HFFc6 (cell line): ENCODE data around the gene CXCL8. TPM values are rescaled to one million over a fixed set of nuclear protein-coding genes. Genes with fewer than 3 reads are reported as not detected.
A peak's percentile ranks its signal among the peaks of the same experiment; 100 is the strongest.

ENCODE experiments used
- DNase-seq: peaks from one replicate; pipeline ENCODE4 v3.0.0-alpha.2; 2018
- H3K27ac Mint-ChIP-seq: 2 replicates; pipeline ENCODE4 v1.8.0; 2020; ENCODE audit warnings: mild to moderate bottlenecking, mixed read lengths
- H3K27me3 Mint-ChIP-seq: 2 replicates; pipeline ENCODE4 v1.8.0; 2021; ENCODE audit warnings: mild to moderate bottlenecking, moderate library complexity, mixed read lengths; ENCODE audit not compliant: insufficient read depth
- H3K36me3 Mint-ChIP-seq: 2 replicates; pipeline ENCODE4 v1.8.0; 2021; ENCODE audit warnings: low read depth, mixed read lengths
- H3K4me1 Mint-ChIP-seq: 2 replicates; pipeline ENCODE4 v1.8.0; 2020; ENCODE audit warnings: low read depth, mixed read lengths
- H3K4me3 Mint-ChIP-seq: 2 replicates; pipeline ENCODE4 v1.8.0; 2020; ENCODE audit warnings: mild to moderate bottlenecking, moderate library complexity, mixed read lengths
- H3K9me3 Mint-ChIP-seq: 2 replicates; pipeline ENCODE4 v1.8.0; 2020; ENCODE audit warnings: mild to moderate bottlenecking, mixed read lengths
- total RNA-seq, 6 experiments: library from RNA; stranded (reverse); fragmentation: NEBNext Ultra II Directional; extraction: Animal tissue kit (Norgen Biotek cat#: 25700); gene quantifications; 2 replicates in 1 of 6; 3 replicates in 5 of 6; pipeline ENCODE4 v1.2.3, GENCODE V29; 2021
- TF ChIP-seq, protein P1 (sequence below): fragments of 200-600 bp; sonication (generic); IDR thresholded peaks from 2 replicates; pipeline ENCODE4 v1.5.0; 2021; ENCODE audit warnings: antibody characterized with exemption, mild to moderate bottlenecking

CXCL8 gene
- total RNA-seq, 6 experiments from 2014 or later = 0.47 to 3.2 (median 2.1) TPM

DNA sequence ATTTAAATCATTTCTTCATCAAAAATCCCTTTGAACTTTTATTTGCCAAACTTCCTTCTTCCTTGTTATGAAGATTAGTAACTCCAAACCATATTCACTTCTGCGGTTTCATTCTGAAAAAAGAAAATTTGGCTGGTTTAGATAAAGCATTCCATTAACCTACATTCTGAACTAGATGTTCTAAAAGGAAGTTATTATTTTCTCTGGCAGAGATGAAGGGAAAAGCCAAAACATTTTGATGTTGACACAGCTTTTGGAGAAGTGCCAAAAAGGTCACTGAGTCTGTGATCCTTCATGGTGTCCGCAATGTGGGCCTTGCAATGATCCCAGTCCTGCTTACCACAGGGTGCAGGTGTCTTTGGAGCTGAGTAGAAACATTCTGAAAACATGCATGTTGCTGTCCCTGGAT is 36.0 kb downstream of the CXCL8 start:
- TF ChIP-seq, protein P1, sequence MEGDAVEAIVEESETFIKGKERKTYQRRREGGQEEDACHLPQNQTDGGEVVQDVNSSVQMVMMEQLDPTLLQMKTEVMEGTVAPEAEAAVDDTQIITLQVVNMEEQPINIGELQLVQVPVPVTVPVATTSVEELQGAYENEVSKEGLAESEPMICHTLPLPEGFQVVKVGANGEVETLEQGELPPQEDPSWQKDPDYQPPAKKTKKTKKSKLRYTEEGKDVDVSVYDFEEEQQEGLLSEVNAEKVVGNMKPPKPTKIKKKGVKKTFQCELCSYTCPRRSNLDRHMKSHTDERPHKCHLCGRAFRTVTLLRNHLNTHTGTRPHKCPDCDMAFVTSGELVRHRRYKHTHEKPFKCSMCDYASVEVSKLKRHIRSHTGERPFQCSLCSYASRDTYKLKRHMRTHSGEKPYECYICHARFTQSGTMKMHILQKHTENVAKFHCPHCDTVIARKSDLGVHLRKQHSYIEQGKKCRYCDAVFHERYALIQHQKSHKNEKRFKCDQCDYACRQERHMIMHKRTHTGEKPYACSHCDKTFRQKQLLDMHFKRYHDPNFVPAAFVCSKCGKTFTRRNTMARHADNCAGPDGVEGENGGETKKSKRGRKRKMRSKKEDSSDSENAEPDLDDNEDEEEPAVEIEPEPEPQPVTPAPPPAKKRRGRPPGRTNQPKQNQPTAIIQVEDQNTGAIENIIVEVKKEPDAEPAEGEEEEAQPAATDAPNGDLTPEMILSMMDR = no peak
- peaks cover 20% of the 10 kb centered on the region for H3K4me1 Mint-ChIP-seq
- no peaks in the 10 kb centered on the region for H3K27me3 Mint-ChIP-seq
- no peak overlapping the region for H3K27ac Mint-ChIP-seq
- no peaks in the 10 kb centered on the region for H3K9me3 Mint-ChIP-seq
- no peak overlapping the region for H3K4me3 Mint-ChIP-seq
- H3K36me3 Mint-ChIP-seq = no peaks in the 10 kb centered on the region
- peak; percentile 9 for DNase-seq

- Mint-ChIP-seq H3K36me3 (no peaks in the 10 kb centered on the region), H3K27me3 (no peaks in the 10 kb centered on the region), H3K9me3 (no peaks in the 10 kb centered on the region), H3K4me3 (no peak overlapping the region), H3K27ac (no peak overlapping the region), H3K4me1 (peaks cover 20% of the 10 kb centered on the region)
- peak; percentile 2 for DNase-seq
- TF ChIP-seq, protein P1 = no peak
Measured at GRCh38 chr4:73777612-73778011, 37.2 kb downstream of the CXCL8 start.

- H3K27me3 Mint-ChIP-seq = peaks cover 5% of the 10 kb centered on the region; the same call in 1 of the 2 replicates
Measured at GRCh38 chr4:73780243-73780642, 39.9 kb downstream of the CXCL8 start.

DNA sequence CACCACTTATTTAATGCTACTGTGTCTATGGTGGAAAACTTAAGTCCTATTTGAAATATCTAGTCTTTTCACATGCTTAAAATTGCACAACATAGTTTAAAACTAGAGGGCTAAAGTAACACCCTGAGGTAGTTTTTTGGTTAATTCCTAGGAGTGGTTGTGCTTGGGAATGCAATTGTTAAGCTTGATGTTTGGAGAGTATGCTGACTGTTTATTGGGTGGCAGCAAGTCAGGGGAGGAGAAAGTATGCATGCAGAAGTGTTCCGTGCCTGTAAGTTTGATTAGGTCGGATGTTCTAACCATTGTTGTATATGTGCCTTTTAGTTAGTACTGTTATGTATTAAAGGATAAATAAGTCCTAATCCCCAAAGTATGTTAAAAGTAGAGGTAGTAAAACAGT is 40.5 kb downstream of the CXCL8 start:
- TF ChIP-seq, protein P1 = no peak
- Mint-ChIP-seq H3K4me1 (peaks cover 15% of the 10 kb centered on the region), H3K27me3 (peaks cover 5% of the 10 kb centered on the region; the same call in 1 of the 2 replicates), H3K9me3 (no peaks in the 10 kb centered on the region), H3K4me3 (no peak overlapping the region), H3K27ac (no peak overlapping the region), H3K36me3 (no peaks in the 10 kb centered on the region)
- no peak for DNase-seq

More at GRCh38 chr4:73780243-73780642, 39.9 kb downstream of the CXCL8 start:
- DNase-seq = no peak
- Mint-ChIP-seq H3K36me3 (no peaks in the 10 kb centered on the region), H3K4me1 (peaks cover 20% of the 10 kb centered on the region), H3K9me3 (no peaks in the 10 kb centered on the region), H3K27ac (no peak overlapping the region), H3K4me3 (no peak overlapping the region)
- TF ChIP-seq, protein P1 = no peak

DNA sequence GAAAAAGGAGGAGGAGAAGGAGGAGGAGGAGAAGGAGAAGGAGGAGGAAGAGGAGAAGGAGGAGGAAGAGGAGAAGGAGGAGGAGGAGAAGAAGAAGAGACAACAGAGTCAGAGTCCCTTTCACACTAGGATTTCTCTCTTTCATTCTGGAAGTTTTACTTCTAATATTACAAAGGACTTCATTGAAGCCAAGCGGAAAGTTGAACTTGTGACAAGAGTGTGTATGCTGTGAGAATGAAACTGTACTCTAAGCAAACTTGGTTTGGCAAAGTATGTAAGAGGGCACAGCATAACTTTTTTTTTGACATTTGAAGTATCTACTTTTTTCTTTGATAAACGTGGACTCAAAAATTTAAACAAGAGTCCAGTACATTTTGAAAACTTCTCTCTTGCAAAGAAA is 48.0 kb downstream of the CXCL8 start:
- TF ChIP-seq, protein P1 = no peak
- Mint-ChIP-seq H3K4me3 (no peak overlapping the region), H3K27me3 (peaks cover 9% of the 10 kb centered on the region; the same call in 1 of the 2 replicates), H3K36me3 (no peaks in the 10 kb centered on the region), H3K27ac (no peak overlapping the region), H3K9me3 (no peaks in the 10 kb centered on the region), H3K4me1 (no peaks in the 10 kb centered on the region)
- DNase-seq = no peak

Other genes with a start within 250 kb of the CXCL8 start
- gene RASSF6, start 120.1 kb upstream of the CXCL8 start, total RNA-seq = not detected
- gene CXCL6, start 96.1 kb downstream of the CXCL8 start, total RNA-seq = under 1 TPM in 2 of 6 experiments, not detected in 4; 0.12 to 0.24 TPM
- not detected for gene PF4V1, start 112.7 kb downstream of the CXCL8 start, total RNA-seq
- gene CXCL1, start 128.8 kb downstream of the CXCL8 start, total RNA-seq = 1 to 10 TPM in 5 of 6 experiments, under 1 TPM in 1; 0.71 to 5.0 (median 4.3) TPM
- gene PF4, start 241.5 kb downstream of the CXCL8 start, total RNA-seq = under 1 TPM in 1 of 6 experiments, not detected in 5; 0.33 TPM
- not detected for gene PPBP, start 247.6 kb downstream of the CXCL8 start, total RNA-seq